Stimulated activated CD8-positive, alpha-beta memory T cell treated with anti-CD3 and anti-CD28 coated beads, Interleukin-4, amount 100 ng/mL, for 24 hours (primary cell): Measurements from ENCODE around the gene RNF183.
"Not testable (repeated sequence)": the region's sequence is repeated elsewhere in the genome, so short reads cannot be mapped to it uniquely, and the experiment has no call there.

Source experiments
- DNase-seq: peaks from one replicate; pipeline ENCODE4 v3.0.0-alpha.2; 2020; ENCODE audit warnings: low read depth

Gene RNF183

GRCh38 chr9:113316030-113316429 is 12.9 kb upstream of the RNF183 start:
- no peak for DNase-seq

- no peak for DNase-seq
These were observed 12.1 kb upstream of the RNF183 start for GRCh38 chr9:113315231-113315630.

GRCh38 chr9:113313261-113313660 is 10.1 kb upstream of the RNF183 start:
- no peak for DNase-seq

- DNase-seq = no peak
These were observed 8.8 kb upstream of the RNF183 start for GRCh38 chr9:113311961-113312360.

- no peak for DNase-seq
These were observed 7.4 kb upstream of the RNF183 start for GRCh38 chr9:113310538-113310937.

GRCh38 chr9:113309204-113309813 is 6.1 kb upstream of the RNF183 start:
- DNase-seq = no peak

GRCh38 chr9:113307396-113307975 is 4.3 kb upstream of the RNF183 start:
- DNase-seq = no peak

GRCh38 chr9:113306566-113306965 is 3.4 kb upstream of the RNF183 start:
- no peak for DNase-seq

GRCh38 chr9:113301548-113301947 is 1.6 kb downstream of the RNF183 start:
- no peak for DNase-seq

- no peak for DNase-seq
These were observed 3.3 kb downstream of the RNF183 start for GRCh38 chr9:113299800-113300292.

- no peak for DNase-seq
These were observed 4.0 kb downstream of the RNF183 start for GRCh38 chr9:113298924-113299770.

- DNase-seq = no peak
These were observed 4.9 kb downstream of the RNF183 start for GRCh38 chr9:113298311-113298710.

- no peak for DNase-seq
These were observed 6.2 kb downstream of the RNF183 start for GRCh38 chr9:113296796-113297558.

GRCh38 chr9:113296247-113296646 is 6.9 kb downstream of the RNF183 start:
- not testable (repeated sequence) for DNase-seq

- DNase-seq = no peak
These were observed 9.8 kb downstream of the RNF183 start for GRCh38 chr9:113293285-113293878.

- DNase-seq = no peak
These were observed 13.0 kb downstream of the RNF183 start for GRCh38 chr9:113290052-113290607.

- no peak for DNase-seq
These were observed 14.1 kb downstream of the RNF183 start for GRCh38 chr9:113289091-113289490.

GRCh38 chr9:113281356-113281755 is 21.8 kb downstream of the RNF183 start:
- no peak for DNase-seq

- DNase-seq = no peak
These were observed 24.3 kb downstream of the RNF183 start for GRCh38 chr9:113278840-113279239.

GRCh38 chr9:113275157-113276131 is 27.7 kb downstream of the RNF183 start, which contains the start of the genes CDC26 and PRPF4:
Gene CDC26 (minus strand): TSS chr9:113275572. CDS start chr9:113272507, 3,065 bp downstream.
Gene PRPF4 (plus strand): TSS chr9:113275658. CDS start chr9:113275744, 86 bp downstream.
- DNase-seq = peak; percentile 95
